SJSA1 (cell line): ENCODE measurements around the gene PTTG1IP. TPM values are rescaled to one million over a fixed set of nuclear protein-coding genes. Genes with fewer than 3 reads are reported as not detected.

Source experiments
- DNase-seq, 2 experiments: peaks; one replicate each; pipeline ENCODE4 v3.0.0-alpha.2; 2015 to 2020; ENCODE audit warnings: low spot score in 2 of 2, low read depth in 1 of 2
- H3K27ac ChIP-seq: fragments of 250-450 bp; sonication (Bioruptor Pico); 2 replicates; pipeline ENCODE4 v1.5.1; 2020; ENCODE audit warnings: mild to moderate bottlenecking, moderate library complexity
- H3K27me3 ChIP-seq: fragments of 250-450 bp; sonication (Bioruptor Pico); replicated peaks from 2 replicates; pipeline ENCODE4 v1.5.1; 2020; ENCODE audit warnings: mild to moderate bottlenecking, moderate library complexity
- H3K36me3 ChIP-seq: fragments of 250-450 bp; sonication (Bioruptor Pico); 2 replicates; pipeline ENCODE4 v1.5.1; 2020; ENCODE audit warnings: mild to moderate bottlenecking
- H3K4me1 ChIP-seq: fragments of 250-450 bp; sonication (Bioruptor Pico); replicated peaks from 2 replicates; pipeline ENCODE4 v1.6.1; 2021; ENCODE audit warnings: mild to moderate bottlenecking
- H3K4me3 ChIP-seq: fragments of 250-450 bp; sonication (Bioruptor Pico); 2 replicates; pipeline ENCODE4 v1.5.1; 2020; ENCODE audit warnings: mild to moderate bottlenecking
- H3K9me3 ChIP-seq: fragments of 250-450 bp; sonication (Bioruptor Pico); replicated peaks from 2 replicates; pipeline ENCODE4 v1.5.1; 2020; ENCODE audit warnings: mild to moderate bottlenecking
- total RNA-seq: library from RNA; depleted of rRNA; stranded (reverse); fragments of >200 nt; shearing (Covaris generic); gene quantifications from 2 replicates; pipeline ENCODE4 v1.2.3, GENCODE V29; 2014

PTTG1IP gene
- total RNA-seq, 1 experiment from 2014 or later, result 590 TPM

DNA sequence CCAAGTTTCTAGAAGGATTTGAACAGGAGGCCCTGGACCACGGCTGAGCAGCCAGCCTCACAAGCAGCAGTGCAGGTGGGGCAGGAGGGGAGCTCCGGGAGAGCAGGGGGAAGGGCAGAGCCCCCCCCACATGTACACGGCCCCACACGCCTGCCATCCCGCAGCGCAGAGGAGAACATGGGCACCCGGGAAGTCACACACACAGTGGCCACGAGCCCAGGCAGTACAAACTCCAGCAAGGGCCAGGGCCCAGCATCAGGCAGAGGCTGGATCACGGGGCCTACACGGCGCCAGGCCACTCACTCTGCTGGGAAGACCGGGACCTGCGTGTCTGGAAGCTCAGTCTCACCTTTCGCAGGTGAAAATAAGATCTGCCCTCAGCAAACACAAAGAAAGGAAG, 60.9 kb downstream of the PTTG1IP start:
- H3K36me3 ChIP-seq, result peaks cover 84% of the 10 kb centered on the region
- no peak overlapping the region for H3K4me3 ChIP-seq
- peaks cover 4% of the 10 kb centered on the region; the same call in 1 of the 2 replicates for H3K9me3 ChIP-seq
- peaks cover 6% of the 10 kb centered on the region for H3K4me1 ChIP-seq
- no peak for DNase-seq
- H3K27me3 ChIP-seq, result no peaks in the 10 kb centered on the region
- no peak overlapping the region for H3K27ac ChIP-seq

DNA sequence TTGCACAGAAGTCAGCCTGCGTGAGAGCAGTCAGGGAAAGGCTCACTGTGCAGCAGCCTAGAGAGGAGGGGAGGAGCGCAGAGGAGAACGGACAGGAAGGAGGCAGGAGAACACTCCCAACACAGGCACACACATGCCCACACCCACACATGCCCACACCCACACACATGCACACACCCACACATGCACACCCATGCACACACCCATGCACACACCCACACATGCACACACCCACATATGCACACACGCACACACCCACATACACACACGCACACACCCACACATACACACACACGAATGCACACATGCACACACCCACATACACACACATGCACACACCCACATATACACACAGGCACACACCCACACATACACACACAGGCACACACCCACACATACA, 62.7 kb downstream of the PTTG1IP start:
- Histone ChIP-seq H3K27ac (no peak overlapping the region), H3K36me3 (peaks cover 93% of the 10 kb centered on the region), H3K9me3 (no peaks in the 10 kb centered on the region), H3K27me3 (no peaks in the 10 kb centered on the region), H3K4me1 (no peaks in the 10 kb centered on the region), H3K4me3 (no peak overlapping the region)
- DNase-seq, result no peak

DNA sequence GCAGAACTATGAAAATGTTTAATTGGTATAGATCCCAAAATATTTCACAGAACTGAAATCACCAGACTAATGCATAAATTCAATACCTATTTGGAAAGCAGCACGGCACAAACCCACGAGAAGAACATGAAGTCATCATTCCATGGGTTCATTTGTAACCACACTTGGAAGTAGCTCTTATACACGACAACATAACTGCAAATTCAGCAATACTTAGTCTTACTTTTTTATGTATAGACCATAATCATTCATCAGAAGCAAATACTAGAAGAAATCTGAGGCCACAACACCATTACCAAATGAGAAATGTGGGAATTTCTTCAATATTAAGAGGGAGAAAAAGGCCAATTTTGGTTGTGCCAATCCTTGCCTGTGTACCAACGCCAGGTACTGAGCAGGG, 67.6 kb downstream of the PTTG1IP start:
- H3K27ac ChIP-seq, result no peak overlapping the region
- peaks cover 93% of the 10 kb centered on the region for H3K36me3 ChIP-seq
- H3K4me1 ChIP-seq, result peaks cover 8% of the 10 kb centered on the region

DNA sequence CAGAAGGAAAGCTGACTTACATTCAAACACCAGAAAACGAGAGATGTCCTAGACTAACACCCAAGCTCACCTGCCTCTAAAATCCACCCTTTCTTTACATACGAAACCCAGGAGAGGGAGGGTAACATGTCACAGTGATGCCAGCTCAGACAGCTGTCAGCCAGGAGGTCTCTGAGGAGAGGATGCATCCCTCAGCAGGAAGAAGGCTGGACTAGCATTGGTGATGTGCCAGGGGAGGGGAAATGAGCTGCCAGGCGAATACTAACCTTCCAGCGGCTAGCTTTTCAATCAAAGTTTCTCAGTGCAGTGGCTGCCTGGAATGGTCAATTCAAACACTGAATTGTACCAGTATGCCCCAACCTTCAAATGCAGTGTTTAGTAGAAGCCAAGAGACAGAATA, 68.3 kb downstream of the PTTG1IP start:
- H3K27me3 ChIP-seq, result no peaks in the 10 kb centered on the region
- 0 out of 2 replicates have a peak, but pooled peaks cover 4% of the 10 kb centered on the region for H3K9me3 ChIP-seq
- DNase-seq, result no peak
- H3K36me3 ChIP-seq, result peaks cover 86% of the 10 kb centered on the region
- H3K4me1 ChIP-seq, result peaks cover 13% of the 10 kb centered on the region
- H3K4me3 ChIP-seq, result no peak overlapping the region
- H3K27ac ChIP-seq, result no peak overlapping the region

More for the DNA sequence above, 67.6 kb downstream of the PTTG1IP start:
- no peak for DNase-seq
- 0 out of 2 replicates have a peak, but pooled peaks cover 4% of the 10 kb centered on the region for H3K9me3 ChIP-seq
- H3K27me3 ChIP-seq, result no peaks in the 10 kb centered on the region
- no peak overlapping the region for H3K4me3 ChIP-seq

DNA sequence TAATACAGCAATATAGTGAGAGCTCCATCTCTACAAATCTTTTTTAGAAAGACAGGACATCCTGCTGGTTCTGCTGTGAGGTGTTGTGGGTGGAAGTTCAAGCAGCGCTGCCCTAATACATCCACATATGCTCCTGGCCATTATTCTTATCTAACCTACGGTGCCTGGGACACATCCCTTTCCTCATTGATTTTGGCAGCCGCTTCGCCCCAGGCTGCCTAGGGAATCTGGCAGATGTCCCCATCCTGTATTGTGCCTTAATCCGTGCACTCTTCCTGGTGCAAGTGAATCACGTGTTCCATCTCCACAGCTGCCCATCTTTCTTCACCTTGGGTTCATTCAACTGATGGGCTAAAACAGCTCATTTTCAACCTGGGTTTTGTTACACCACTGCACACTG, 68.7 kb downstream of the PTTG1IP start:
- Histone ChIP-seq H3K4me3 (no peak overlapping the region), H3K36me3 (peaks cover 85% of the 10 kb centered on the region), H3K4me1 (peaks cover 18% of the 10 kb centered on the region), H3K27ac (no peak overlapping the region), H3K27me3 (no peaks in the 10 kb centered on the region), H3K9me3 (0 out of 2 replicates have a peak, but pooled peaks cover 4% of the 10 kb centered on the region)
- DNase-seq, result no peak

DNA sequence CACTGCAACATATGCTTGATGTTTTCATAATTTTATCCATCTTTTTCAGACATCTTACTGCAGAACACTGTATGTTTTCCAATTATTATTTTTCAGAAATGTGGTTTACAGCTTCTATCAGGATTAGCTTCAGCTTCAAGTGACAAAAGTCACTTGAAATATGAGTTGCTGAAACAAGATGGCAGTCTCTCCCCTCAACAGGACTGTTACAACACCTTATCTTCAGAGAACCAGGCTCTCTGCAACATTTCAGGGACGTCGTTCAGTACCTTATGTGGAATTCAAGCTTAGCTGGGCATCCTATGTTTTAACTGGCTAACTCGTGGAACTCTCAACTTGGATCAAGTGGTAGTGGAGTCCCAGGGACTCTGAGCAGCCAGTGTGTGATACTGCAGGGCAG, 69.8 kb downstream of the PTTG1IP start:
- peaks cover 85% of the 10 kb centered on the region for H3K36me3 ChIP-seq

DNA sequence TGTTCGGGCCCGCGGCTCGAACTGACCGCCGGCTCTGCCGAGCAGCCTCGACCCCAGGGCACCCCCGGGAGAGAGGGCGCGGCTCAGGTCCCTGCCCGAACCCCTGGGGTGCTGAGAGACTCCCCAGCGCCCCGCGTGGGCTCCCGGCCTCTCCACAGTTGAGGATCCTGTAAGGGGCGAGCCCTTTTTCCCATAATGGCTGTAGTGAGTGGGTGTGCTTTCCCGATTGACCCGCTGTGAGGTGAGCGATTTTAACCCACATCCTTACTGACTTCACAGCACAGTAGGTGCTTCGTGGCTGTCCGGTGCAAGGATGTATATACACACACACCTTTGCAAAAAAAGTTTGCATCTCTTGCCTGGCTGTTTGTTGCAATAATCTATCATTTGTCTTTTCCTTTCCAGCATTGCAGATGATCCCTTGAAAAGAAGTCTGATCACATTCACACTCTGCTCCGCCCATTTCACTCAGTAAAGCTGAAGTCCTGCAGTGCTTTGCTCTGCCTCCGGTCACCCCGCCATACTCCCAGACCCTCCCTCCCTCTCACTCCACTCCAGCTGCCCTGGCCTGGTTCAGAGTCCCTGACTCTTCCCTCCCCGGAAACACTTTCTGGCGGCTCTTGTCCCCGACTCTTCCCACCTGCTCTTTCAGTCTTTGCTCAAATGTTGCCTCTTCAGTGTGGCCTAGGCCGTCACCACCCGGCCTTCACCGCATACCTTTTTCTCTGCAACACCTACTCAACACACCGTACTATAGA, 70.9 kb downstream of the PTTG1IP start:
- DNase-seq, result peak in 1 of 2 experiments; percentile 20
- Histone ChIP-seq H3K4me1 (peaks cover 20% of the 10 kb centered on the region), H3K4me3 (peak overlapping the region; percentile 90), H3K27ac (peak overlapping the region; percentile 74; the same call in 1 of the 2 replicates), H3K9me3 (0 out of 2 replicates have a peak, but pooled peaks cover 4% of the 10 kb centered on the region), H3K36me3 (peaks cover 84% of the 10 kb centered on the region), H3K27me3 (no peaks in the 10 kb centered on the region)

More for the DNA sequence above, 69.8 kb downstream of the PTTG1IP start:
- Histone ChIP-seq H3K27ac (no peak overlapping the region), H3K4me1 (peaks cover 20% of the 10 kb centered on the region), H3K9me3 (0 out of 2 replicates have a peak, but pooled peaks cover 4% of the 10 kb centered on the region), H3K27me3 (no peaks in the 10 kb centered on the region), H3K4me3 (no peak overlapping the region)
- DNase-seq, result no peak

DNA sequence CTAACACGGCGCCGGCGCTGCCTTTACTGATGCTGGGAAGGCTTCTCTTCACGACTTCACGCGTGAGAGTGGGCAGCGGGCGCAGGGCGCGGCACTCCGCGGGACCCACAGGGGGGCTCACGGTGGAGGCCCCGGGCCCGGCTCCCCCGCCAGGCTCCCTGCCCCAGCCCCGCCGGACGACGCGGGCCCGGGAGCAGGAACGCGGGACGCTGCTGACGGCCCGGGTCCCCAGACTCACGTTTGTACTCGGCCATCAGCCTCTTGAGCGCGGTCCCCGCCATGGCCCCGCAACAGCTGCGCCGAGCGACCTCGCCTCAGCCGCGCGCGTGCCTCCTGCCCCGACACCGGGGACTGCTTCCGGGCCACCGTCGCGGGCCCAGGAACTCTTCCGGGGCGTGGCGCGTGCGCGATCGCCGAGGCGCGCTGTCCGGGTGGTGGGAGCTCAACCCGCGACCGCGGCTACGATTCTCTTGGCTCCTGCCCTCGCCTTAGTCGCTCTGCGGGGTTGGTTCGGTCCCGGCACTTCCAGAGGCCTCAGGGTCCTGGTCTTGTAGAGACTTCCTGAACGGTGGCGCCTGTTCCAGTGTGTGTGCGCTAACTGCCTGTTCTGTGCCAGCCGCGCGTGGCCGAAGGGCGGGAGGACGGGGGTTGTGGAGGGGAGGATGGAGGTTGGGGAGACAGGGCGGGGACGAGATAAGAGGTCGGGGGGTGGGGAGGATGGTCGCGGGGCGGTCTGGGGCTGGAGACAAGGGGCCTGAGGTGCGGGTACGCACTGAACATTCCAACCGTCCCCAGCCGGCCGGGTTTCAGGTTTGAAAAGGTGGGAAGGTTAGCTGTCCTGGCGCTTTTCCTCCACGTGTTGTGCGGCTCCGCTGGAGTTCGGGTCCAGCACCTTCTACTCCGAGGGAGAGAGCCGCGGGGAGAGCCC, 71.8 kb downstream of the PTTG1IP start, which contains the start of gene UBE2G2:
Gene UBE2G2 (minus strand): TSS at position 353 of the 928 bp plus-strand sequence. CDS start 72 bp downstream, at position 281.
- Histone ChIP-seq H3K27me3 (no peaks in the 10 kb centered on the region), H3K27ac (peak within 1 kb of the TSS; percentile 74), H3K4me3 (peak within 1 kb of the TSS; percentile 90), H3K9me3 (0 out of 2 replicates have a peak, but pooled peaks cover 4% of the 10 kb centered on the region), H3K36me3 (peaks cover 79% of the 10 kb centered on the region), H3K4me1 (peaks cover 20% of the 10 kb centered on the region)
- DNase-seq, result peak; percentile 81 to 86

DNA sequence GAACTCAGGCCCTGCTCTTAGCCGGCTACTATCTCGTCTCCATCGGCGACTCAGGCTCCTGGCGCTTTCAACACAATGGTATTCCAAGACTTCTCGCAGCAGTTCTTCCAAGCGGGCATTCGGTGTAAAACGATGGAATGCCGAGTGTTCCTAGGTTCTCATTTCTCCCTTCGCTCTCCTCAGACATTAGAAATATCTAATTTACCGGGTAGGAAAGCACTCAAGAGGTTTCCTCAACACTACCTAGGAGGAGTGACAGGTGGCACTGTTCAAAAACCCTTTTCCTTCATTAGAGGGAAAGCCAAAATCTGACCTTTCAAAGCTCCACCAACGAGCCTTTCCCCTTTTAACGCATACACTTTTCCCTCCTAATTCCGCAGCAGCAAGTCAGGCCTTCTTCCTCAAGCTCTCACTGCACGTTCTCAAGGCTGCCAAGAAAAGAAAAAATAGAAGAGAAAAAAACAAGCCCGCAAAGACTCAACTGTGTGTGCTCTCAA, 72.5 kb downstream of the PTTG1IP start:
- Histone ChIP-seq H3K27ac (peak overlapping the region; percentile 74), H3K9me3 (0 out of 2 replicates have a peak, but pooled peaks cover 4% of the 10 kb centered on the region), H3K4me1 (peaks cover 20% of the 10 kb centered on the region), H3K36me3 (peaks cover 80% of the 10 kb centered on the region), H3K4me3 (peak overlapping the region; percentile 90), H3K27me3 (no peaks in the 10 kb centered on the region)
- DNase-seq, result peak in 1 of 2 experiments; percentile 49

DNA sequence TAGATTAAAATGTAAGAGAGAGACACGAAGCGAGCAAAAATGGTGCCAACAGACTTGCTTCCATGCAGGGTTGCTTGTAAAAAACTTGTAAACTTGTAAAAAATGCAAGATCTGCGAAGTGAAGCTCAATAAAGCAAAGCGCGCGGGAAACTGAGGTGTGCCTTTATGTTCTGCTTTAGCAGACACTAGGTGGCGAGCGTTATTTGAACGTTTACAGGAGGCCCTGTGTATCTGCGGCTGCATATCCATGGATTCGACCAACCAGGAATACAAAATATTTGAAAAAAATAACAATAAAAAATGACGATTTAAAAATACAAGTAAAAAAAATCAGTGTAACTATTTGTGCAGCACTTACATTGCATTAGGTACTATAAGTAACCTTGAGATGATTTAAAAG, 73.4 kb downstream of the PTTG1IP start:
- peak; percentile 39 to 68 for DNase-seq
- H3K27me3 ChIP-seq, result no peaks in the 10 kb centered on the region
- 0 out of 2 replicates have a peak, but pooled peaks cover 4% of the 10 kb centered on the region for H3K9me3 ChIP-seq
- H3K27ac ChIP-seq, result no peak overlapping the region
- peaks cover 71% of the 10 kb centered on the region for H3K36me3 ChIP-seq
- peak overlapping the region; percentile 90 for H3K4me3 ChIP-seq
- H3K4me1 ChIP-seq, result peaks cover 20% of the 10 kb centered on the region

DNA sequence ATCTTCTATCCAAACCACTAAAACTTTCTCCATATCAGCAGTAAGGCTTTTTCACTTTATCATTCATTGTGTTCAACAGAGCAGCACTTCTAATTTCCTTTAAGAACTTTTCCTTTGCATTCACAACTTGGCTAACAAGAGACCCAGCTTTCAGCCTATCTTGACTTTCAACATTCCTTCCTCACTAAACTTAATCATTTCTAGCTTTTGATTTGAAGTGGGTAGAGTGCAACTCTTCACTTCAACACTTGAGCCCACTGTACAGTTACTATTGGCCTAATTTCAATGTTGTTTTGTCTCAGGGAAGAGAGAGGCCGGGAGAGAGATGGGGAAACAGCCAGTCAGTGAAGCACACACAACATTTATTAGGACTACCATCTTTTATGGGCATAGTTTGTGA, 73.8 kb downstream of the PTTG1IP start:
- 0 out of 2 replicates have a peak, but pooled peaks cover 4% of the 10 kb centered on the region for H3K9me3 ChIP-seq
- H3K27me3 ChIP-seq, result no peaks in the 10 kb centered on the region
- peaks cover 20% of the 10 kb centered on the region for H3K4me1 ChIP-seq
- no peak for DNase-seq
- H3K36me3 ChIP-seq, result peaks cover 67% of the 10 kb centered on the region
- H3K4me3 ChIP-seq, result no peak overlapping the region
- H3K27ac ChIP-seq, result no peak overlapping the region
